ENCODE measurements around the gene LINS1.

DNA sequence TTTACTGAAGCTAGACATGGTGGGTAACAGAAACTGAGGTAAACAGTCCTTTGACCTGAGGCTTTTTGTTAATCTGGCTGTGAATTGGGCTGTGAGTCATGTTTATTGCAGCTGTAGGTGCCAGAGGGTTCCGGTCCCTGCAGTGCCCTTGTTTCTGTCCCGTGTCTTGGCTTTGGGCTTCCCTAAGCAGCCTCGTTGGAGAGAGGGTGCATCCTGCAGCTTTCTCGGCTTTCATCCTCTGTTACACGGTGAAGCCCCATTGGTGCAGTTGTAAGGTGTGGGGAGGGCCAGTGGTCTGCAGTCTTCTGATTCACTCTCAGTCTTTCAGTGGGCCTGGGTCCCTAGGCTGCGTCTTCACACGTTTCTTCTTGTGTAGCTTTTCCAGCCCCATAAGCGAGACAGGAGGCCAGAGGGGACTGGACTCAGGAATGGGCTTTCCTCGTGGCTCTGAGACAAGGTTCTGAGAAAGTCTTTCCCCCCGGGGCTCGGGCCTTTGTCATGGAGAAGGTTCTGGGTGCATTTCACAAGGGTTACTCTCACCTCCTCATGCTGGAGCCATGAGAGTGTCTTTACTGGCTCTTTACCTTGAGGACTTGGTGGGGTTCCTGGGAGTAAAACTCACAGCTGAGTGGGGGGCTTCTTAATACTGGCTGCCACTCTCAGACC, 33.6 kb upstream of the LINS1 start:
- TF ChIP-seq, protein P1, sequence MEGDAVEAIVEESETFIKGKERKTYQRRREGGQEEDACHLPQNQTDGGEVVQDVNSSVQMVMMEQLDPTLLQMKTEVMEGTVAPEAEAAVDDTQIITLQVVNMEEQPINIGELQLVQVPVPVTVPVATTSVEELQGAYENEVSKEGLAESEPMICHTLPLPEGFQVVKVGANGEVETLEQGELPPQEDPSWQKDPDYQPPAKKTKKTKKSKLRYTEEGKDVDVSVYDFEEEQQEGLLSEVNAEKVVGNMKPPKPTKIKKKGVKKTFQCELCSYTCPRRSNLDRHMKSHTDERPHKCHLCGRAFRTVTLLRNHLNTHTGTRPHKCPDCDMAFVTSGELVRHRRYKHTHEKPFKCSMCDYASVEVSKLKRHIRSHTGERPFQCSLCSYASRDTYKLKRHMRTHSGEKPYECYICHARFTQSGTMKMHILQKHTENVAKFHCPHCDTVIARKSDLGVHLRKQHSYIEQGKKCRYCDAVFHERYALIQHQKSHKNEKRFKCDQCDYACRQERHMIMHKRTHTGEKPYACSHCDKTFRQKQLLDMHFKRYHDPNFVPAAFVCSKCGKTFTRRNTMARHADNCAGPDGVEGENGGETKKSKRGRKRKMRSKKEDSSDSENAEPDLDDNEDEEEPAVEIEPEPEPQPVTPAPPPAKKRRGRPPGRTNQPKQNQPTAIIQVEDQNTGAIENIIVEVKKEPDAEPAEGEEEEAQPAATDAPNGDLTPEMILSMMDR (conservative IDR thresholded peaks at IDR 0.05) = no peak
- no peak for TF ChIP-seq ZFX (IDR thresholded peaks at IDR 0.05)

Measured in C4-2B (cell line).